ENCODE results near the gene YPEL5.

GRCh38 chr2:30181176-30181575, 34.4 kb downstream of the YPEL5 start:
- TF ChIP-seq CTCF (IDR thresholded peaks at IDR 0.05) (no peak), POLR2A (IDR thresholded peaks at IDR 0.05) (no peak)
